ENCODE results near the gene OR1I1. TPM values are rescaled to one million over a fixed set of nuclear protein-coding genes. Genes with fewer than 3 reads are reported as not detected.

Gene OR1I1
- total RNA-seq, 1 donor from 2014 or later = not detected

Other genes with a start within 250 kb of the OR1I1 start
- gene OR7A5, start 247.0 kb upstream of the OR1I1 start, total RNA-seq = not detected
- gene OR7C1, start 247.0 kb upstream of the OR1I1 start, total RNA-seq = 0.14 TPM
- not detected for gene OR7A10, start 233.3 kb upstream of the OR1I1 start, total RNA-seq
- not detected for gene OR7A17, start 196.1 kb upstream of the OR1I1 start, total RNA-seq
- not detected for gene OR7C2, start 140.7 kb upstream of the OR1I1 start, total RNA-seq
- gene SLC1A6, start 102.3 kb upstream of the OR1I1 start, total RNA-seq = not detected
- not detected for gene CASP14, start 32.7 kb upstream of the OR1I1 start, total RNA-seq
- gene SYDE1, start 25.2 kb downstream of the OR1I1 start, total RNA-seq = 23.4 TPM
- gene NOTCH3, start 118.8 kb downstream of the OR1I1 start, total RNA-seq = 32.4 TPM
- 2.0 TPM for gene EPHX3, start 150.2 kb downstream of the OR1I1 start, total RNA-seq

Data from mucosa of gallbladder (tissue), 1 donor.